GM10266 (cell line): ENCODE results near the gene NUP188.

ENCODE experiments used
- DNase-seq: peaks from one replicate; pipeline ENCODE4 v3.0.0; 2012; ENCODE audit errors: extremely low spot score
- TF ChIP-seq, protein P1 (sequence below): IDR thresholded peaks from 2 replicates; pipeline ENCODE4 v1.5.1; 2012; ENCODE audit warnings: mild to moderate bottlenecking, low read depth; ENCODE audit not compliant: control insufficient read depth, insufficient read depth; ENCODE audit errors: missing control alignments

The NUP188 gene

DNA sequence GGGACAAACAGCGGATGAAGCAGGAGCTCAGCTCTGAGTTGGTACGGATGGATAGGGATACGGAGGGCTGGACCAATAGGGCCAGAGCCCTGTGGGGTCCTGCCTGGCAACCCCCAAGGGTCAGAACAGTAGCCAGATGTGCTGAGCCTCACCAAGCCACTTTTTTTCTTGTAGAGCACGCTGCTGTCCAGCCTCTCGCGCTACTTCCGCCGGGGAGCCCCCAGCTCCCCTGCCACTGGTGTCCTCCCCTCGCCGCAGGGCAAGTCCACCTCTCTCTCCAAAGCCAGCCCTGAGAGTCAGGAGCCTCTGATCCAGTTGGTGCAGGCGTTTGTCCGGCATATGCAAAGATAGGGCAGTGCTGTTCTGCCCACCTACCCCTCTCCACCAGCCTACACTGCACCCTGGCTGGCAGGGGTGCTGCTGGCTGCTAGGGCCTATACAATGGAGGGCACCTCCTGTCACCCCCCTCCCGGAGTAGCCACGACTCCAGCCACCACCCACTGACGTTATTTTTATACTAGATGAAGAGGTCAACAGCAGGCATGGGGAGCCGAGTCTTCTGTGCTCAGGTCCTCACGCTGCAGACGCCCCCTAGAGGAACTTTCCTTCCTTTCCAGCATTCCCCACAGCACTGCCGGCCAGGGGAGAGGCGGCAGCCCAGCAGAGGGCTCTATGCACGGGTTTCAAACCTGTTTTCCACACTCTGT is 59.0 kb downstream of the NUP188 start:
- TF ChIP-seq, protein P1, sequence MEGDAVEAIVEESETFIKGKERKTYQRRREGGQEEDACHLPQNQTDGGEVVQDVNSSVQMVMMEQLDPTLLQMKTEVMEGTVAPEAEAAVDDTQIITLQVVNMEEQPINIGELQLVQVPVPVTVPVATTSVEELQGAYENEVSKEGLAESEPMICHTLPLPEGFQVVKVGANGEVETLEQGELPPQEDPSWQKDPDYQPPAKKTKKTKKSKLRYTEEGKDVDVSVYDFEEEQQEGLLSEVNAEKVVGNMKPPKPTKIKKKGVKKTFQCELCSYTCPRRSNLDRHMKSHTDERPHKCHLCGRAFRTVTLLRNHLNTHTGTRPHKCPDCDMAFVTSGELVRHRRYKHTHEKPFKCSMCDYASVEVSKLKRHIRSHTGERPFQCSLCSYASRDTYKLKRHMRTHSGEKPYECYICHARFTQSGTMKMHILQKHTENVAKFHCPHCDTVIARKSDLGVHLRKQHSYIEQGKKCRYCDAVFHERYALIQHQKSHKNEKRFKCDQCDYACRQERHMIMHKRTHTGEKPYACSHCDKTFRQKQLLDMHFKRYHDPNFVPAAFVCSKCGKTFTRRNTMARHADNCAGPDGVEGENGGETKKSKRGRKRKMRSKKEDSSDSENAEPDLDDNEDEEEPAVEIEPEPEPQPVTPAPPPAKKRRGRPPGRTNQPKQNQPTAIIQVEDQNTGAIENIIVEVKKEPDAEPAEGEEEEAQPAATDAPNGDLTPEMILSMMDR, result peak; percentile 82
- DNase-seq, result peak; percentile 76

DNA sequence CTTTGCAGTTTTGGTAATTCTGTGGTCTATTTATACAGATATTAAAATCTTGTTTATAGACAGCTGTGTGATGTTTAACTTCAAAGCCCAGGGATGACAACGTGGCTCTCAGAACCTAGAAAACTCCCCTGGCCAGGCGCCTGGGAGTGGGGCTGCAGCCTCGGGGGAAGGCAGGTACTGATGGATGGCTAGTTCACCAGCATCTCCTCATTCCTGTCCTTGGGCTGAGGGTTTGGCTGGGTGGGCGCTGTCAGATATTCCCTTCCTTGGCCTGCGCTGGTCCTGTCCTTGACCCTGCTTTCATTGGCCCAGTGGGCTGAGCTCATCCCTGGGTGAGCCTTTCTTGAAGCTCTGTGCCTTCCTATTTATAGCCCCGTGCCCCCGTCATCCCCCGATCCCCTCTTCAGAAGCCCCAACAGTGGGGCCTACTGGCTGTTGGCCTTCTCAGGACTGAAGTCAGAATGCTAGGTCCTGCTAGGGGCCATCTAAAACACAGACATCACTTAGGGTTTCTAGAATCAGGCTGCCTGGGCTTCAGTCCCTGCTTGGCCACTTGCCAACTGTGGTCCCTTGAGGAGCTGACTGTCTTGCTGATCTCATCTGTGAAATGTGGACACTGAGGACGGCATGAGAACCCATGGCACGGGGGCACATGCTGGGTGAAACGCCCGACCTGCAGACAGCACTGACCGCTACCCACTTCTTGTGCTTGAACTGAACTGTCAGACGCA is 59.7 kb downstream of the NUP188 start:
- DNase-seq, result no peak
- TF ChIP-seq, protein P1, result no peak

DNA sequence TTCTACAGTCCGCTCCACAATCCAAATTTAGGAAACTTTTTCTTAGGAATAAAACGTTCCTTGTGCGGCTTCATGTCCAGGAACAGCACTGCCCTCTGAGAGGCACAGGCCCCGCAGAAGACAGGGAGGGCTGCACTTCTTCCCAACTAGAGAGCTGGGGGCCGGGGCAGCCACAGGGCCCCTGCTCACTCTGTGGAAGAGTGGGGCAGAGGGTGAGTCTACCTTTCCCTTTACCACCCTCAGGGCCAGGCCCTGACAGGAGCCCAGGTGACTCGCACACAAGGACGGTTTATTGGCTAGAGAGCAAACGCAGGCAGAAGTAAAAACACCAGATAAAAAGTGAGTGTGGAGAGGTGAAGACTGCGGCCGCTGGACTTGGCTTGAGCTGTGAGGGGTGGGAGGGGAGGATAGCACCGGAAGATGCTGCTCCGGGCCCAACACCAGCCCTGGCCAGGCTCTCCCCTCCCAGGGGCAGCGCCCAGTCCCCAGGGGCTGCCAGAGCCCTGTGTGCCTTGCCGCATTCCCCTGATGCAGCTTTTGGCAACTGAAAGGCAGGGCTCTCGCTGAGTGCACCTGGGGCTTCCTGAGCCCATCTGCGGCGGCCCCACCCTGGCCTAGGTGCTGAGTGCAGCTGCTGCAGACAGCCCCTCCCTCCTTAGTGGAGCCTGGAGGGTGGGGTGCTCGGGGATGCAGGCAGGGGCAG is 60.4 kb downstream of the NUP188 start:
- TF ChIP-seq, protein P1, result no peak
- DNase-seq, result no peak

DNA sequence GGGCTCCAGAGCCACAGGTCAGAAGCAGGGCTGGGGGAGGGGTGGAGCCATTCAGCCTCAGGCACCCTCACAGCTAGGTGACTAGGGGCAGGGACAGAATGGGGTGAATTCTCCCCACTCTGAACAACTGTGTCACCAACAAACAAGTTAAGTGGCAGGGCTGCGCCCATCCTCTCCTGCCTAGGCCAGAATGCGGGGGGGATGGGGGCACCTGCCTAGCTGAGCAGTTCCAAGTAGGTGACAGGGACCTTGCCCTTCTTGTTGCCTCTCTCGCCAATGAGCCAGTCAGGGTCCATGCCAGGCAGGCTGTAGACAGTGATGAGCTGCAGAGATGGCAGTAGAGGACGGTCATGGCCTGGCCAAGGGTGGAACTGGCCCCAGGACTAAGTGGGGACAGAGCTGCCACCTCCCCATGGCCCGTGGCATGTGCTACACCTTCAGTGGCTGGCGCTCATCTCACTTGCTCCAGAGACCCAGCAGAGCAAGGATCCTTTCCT is 61.0 kb downstream of the NUP188 start:
- TF ChIP-seq, protein P1, result no peak
- DNase-seq, result no peak

DNA sequence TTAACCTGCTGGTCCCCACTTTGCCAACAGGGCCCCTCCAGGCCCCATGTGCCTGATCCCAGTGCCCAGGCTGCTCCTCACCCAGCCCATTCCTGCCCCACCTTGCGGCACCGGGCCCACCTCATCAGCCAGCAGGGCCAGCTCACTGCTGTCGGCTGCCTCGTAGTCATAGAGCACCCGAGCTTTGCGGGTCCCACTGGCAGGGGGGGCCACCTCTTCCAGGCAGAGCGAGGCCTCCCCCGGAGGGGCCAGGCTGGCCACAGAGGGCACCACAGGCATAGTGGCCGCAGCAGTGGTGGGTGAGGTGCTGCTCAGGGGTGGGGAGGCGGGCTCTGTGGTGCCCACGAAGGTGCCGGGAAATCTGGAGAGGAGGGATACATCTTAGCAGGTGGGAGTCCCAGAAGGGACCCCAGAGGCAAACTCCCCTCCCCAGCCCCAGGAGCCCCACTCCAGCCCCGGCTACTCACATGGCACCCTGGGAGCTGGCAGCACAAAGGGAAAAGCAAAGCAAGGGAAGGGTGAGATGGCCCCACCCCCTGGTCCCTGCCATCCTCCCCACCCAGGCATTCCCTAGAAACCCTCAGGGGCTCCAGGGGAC is 61.6 kb downstream of the NUP188 start:
- DNase-seq, result no peak
- TF ChIP-seq, protein P1, result no peak

DNA sequence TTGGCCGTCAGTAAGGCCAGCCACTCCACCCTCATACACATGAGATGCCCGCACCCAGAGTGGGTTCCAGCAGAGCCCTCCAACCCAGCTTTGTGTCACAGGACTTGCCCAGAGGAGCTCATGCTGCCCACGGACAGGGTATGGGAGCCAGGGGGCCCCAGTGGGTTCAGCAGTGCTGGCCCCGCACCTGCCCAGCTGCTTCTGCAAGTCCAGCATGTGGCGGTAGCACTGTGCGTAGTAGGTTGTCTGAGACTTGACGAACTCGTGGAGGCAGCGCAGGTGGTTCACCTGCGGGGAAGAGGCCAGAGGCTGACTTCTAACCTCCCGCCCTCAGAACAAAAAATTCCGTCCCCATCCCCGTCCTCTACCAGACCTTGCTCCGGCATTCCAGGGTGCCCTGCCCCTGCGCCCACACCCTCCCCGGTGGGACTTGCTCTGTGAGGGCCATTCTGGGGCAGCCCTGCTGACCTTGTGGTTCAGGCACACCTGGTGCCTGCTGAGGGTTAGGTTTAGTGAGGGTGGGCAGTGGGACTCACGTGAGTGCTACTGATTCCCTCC is 62.2 kb downstream of the NUP188 start:
- DNase-seq, result no peak
- TF ChIP-seq, protein P1, result no peak
